HG02763 (cell line): ENCODE data around the gene DGAT2.
A peak's percentile ranks its signal among the peaks of the same experiment; 100 is the strongest.

ENCODE experiments used
- ATAC-seq: cut with Tn5 transposase; IDR thresholded peaks from one replicate; pipeline ENCODE4 v1.9.1; 2021; ENCODE audit warnings: mild to moderate bottlenecking, moderate library complexity; ENCODE audit not compliant: unreplicated experiment

Gene DGAT2

DNA sequence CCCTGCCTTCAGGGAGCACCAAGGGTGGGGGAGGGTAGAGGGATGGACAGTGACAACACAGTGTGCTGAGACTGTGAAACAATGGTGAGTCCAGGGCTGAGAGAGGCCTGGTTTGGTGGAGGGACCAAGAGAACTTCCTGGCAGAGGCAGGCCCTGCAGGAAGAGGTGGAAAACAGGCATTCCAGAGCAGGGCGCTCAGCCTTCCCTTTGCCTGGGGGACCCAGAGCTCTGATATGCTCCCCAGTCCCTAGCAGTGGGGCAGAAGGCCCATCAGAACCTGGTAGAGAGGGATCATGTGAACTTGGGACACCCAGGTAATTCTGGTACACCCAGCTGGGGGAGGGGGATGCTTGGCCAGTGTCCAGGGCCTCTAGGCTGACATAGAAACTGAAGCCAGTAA lies 29.2 kb downstream of the DGAT2 start:
- ATAC-seq = no peak

GRCh38 chr11:75800136-75800675 lies 31.6 kb downstream of the DGAT2 start:
- no peak for ATAC-seq

DNA sequence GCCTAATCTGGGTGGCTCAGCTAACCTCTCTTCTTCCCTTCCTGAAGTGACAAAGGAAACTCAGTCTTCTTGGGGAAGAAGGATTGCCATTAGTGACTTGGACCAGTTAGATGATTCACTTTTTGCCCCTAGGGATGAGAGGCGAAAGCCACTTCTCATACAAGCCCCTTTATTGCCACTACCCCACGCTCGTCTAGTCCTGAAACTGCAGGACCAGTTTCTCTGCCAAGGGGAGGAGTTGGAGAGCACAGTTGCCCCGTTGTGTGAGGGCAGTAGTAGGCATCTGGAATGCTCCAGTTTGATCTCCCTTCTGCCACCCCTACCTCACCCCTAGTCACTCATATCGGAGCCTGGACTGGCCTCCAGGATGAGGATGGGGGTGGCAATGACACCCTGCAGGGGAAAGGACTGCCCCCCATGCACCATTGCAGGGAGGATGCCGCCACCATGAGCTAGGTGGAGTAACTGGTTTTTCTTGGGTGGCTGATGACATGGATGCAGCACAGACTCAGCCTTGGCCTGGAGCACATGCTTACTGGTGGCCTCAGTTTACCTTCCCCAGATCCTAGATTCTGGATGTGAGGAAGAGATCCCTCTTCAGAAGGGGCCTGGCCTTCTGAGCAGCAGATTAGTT lies 32.3 kb downstream of the DGAT2 start:
- ATAC-seq = no peak

- peak; percentile 36 for ATAC-seq
These were observed 32.9 kb downstream of the DGAT2 start for GRCh38 chr11:75801362-75802020.

- ATAC-seq = no peak
These were observed 33.7 kb downstream of the DGAT2 start for GRCh38 chr11:75802021-75802912.

DNA sequence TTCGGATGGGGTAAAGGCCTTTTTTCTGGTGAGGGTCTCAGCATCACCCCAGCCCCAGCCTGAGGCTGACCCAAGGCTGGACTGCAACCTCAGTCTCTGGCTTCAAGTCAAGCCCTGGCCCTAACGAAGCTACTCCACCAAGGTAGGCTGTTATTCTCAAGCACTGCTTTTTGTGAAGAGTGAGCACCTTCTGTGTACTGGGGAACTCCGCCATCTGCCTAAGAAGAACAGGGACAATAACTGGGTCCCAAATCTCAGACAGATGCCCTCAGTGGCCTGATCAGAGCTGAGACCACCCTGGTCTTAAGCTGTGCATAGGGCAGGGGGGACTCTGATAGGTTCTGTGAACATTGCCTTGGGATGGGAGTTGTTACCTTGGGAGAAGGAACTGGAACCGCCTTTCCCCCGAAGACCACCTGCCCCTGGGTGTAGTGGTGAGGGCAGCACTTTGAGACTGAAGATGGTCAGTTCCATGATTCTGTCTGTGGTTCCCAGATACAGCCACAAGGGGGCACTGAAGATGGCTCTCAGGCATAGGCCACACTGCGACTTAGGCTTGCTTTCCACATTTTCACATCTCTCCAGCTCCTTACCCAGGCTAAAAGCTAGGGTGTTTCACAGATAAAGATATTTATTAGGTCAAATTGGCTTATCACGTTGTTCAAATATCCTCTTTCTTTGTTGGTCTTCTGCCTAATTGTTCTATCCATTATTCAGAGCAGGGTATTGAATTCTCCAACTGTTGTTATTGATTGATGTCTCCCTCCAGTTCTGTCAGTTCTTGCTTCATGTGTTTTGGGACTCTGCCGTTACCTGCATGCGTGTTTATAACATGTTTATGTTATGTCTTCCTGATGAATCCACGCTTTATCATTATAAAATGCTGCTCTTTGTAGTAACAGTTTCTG lies 34.6 kb downstream of the DGAT2 start:
- ATAC-seq = peak; percentile 54

- ATAC-seq = no peak
These were observed 40.5 kb downstream of the DGAT2 start for GRCh38 chr11:75809111-75809510.

- no peak for ATAC-seq
These were observed 41.4 kb downstream of the DGAT2 start for GRCh38 chr11:75809991-75810390.

- no peak for ATAC-seq
These were observed 42.2 kb downstream of the DGAT2 start for GRCh38 chr11:75810637-75811390.

GRCh38 chr11:75811485-75811884 lies 42.9 kb downstream of the DGAT2 start:
- ATAC-seq = no peak

DNA sequence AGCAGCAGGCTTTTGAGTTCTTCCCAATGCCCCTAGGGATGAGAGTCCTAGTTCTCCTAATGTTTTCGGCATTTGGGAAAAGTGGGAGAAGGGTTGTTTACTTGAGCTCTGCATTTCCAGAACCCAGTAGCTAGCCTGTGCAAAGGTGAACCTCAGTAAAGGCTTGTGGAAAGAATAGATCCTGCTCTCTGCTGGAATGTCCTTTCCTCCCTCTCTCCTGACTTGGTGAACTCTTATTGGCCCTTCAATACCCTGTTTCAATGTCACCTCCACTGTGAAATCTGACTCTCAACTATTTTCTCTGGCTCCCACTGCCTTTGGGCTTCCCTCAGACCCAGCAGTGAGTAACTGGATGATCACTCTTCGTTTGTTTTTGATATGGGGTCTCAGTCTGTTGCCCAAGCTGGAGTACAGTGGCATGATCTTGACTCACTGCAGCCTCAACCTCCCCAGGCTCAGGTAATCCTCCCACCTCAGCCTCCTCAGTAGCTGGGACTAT lies 44.0 kb downstream of the DGAT2 start:
- ATAC-seq = no peak

GRCh38 chr11:75813124-75813523 lies 44.5 kb downstream of the DGAT2 start:
- ATAC-seq = no peak

DNA sequence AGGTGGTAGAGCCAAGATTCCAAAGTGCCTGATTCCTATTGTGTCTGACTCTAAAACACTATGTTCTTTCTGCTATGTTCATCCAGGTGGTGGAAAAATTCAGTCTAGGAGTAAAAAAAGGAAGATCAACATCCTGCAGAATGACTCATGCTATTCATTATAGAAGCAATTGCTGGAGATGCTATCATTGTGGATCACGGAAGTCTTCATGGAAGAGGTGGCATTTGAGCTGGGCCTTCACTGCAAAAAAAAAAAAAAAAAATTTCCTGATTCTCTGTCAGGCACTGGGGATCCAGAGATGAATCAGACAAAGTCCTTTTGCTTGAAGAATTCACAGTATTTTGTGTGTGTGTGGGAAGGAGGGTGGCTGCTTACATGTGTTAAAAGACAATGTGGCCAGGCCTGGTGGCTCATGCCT lies 45.1 kb downstream of the DGAT2 start:
- no peak for ATAC-seq

GRCh38 chr11:75814363-75814676 lies 45.7 kb downstream of the DGAT2 start:
- ATAC-seq = peak; percentile 26

- ATAC-seq = peak; percentile 79
These were observed 46.2 kb downstream of the DGAT2 start, which contains the start of gene UVRAG for GRCh38 chr11:75814677-75815344. UVRAG (plus strand) TSS chr11:75815210; CDS start chr11:75815408, 198 bp downstream.

DNA sequence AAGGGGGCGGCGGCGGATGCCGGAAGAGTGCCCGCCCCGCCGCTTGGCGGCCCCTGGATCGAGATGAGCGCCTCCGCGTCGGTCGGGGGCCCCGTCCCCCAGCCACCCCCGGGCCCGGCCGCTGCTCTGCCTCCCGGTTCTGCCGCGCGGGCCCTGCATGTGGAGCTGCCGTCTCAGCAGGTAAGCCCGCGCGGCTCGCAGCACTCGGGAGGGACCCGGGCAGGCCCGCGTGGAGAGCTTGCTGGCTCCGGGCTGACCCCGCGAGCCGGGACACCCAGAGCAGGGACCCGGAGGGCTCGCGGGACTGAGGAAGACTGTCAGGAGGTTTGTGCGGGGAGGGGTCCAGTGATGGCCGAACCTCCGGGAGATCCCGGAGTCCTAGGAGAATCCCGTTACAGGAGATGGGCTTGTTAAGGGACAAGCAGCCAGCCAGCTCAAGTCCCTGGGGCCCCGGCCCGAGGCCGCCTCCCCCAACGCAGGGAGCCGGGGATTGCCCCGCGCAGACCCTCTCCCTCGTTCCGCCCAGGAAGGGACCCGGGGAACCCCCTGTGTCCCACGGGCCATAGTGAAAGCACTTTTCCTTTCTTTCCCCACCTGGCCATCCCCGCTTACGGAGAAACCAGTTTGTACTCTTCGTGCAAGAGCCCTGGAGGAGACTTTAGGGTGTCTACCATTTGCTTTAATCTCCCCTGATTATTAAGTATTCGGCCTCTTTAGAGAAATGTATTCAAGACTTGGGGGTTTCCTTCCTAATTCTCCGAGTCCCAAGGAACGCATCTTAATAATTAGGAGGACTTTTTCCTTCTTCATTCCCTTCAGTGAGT lies 47.0 kb downstream of the DGAT2 start:
- peak; percentile 18 for ATAC-seq

DNA sequence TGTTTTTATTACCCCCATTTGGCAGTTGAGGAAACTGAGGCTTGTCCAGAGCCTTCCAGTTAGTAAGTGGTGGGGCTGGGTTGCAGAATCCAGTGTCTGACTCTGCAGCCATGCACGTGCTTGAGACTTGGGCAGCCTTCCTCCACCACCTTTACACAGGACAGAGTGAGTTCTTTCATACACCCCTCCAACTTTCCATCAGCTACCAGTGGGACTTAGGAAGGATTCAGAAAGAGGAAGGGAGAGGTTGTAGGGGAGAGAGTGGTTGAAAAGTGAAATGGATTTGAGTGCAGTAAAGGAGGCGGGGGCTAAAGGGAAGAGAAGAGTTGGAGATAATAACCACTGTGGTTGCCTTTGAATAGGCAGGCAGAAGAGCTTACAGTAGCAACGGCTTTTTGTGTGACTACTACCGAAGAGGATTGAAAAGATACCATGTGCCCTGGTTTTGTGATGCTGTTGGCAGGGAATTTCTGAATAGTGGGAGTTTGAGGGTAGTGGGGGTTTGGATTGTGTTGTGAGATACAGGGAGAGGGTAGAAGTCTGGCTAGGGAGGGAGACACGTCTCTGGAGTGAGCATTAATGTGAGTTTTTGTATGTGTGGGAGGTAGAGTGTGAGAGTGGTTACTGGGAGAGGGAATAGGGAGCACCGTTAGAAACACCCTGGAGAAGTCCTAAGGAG lies 48.1 kb downstream of the DGAT2 start:
- ATAC-seq = no peak

GRCh38 chr11:75820645-75821044 lies 52.1 kb downstream of the DGAT2 start:
- ATAC-seq = no peak
